Sigmoid colon (tissue), 7 donors: Measurements from ENCODE around the gene ELMO1. TPM values are rescaled to one million over a fixed set of nuclear protein-coding genes. Genes with fewer than 3 reads are reported as not detected.

Experiments used
- DNase-seq: peaks from one replicate; pipeline ENCODE4 v3.0.0-alpha.2; 2019
- H3K27ac ChIP-seq, 4 donors: fragments of 200-600 bp; sonication (generic); one replicate each; pipeline ENCODE4 v1.5.1; 2016 to 2019; ENCODE audit warnings: mild to moderate bottlenecking in 1 of 4
- H3K27me3 ChIP-seq, 3 donors: fragments of 200-600 bp; sonication (generic); one replicate each; pipeline ENCODE4 v1.5.1; 2019; ENCODE audit warnings: mild to moderate bottlenecking in 1 of 3
- H3K36me3 ChIP-seq, 4 donors: fragments of 200-600 bp; sonication (generic); one replicate each; pipeline ENCODE4 v1.5.1; 2016 to 2019
- H3K4me1 ChIP-seq, 4 donors: fragments of 200-600 bp; sonication (generic); one replicate each; pipeline ENCODE4 v1.5.1; 2017 to 2019
- H3K4me3 ChIP-seq, 4 donors: fragments of 200-600 bp; sonication (generic); one replicate each; pipeline ENCODE4 v1.5.1; 2017 to 2019; ENCODE audit warnings: mild to moderate bottlenecking in 2 of 4, moderate library complexity in 1 of 4
- H3K9me3 ChIP-seq, 4 donors: fragments of 200-600 bp in 3 of 4; sonication (generic) in 3 of 4; one replicate each; pipeline versions ENCODE4 v1.5.1 to v1.6.1; 2013 to 2019
- EP300 ChIP-seq, 4 donors: sonication (generic); formaldehyde crosslinking; IDR thresholded peaks; one replicate each; pipeline ENCODE4 v1.6.1; 2017; ENCODE audit warnings: antibody characterized with exemption in 4 of 4
- POLR2A ChIP-seq, 2 donors: fragments of 450-650 bp; IDR thresholded peaks; one replicate each; pipeline ENCODE4 v1.6.1; 2016; ENCODE audit warnings: antibody characterized with exemption in 2 of 2, mild to moderate bottlenecking in 2 of 2, moderate library complexity in 2 of 2
- POLR2AphosphoS5 ChIP-seq, 4 donors: sonication (generic); formaldehyde crosslinking; IDR thresholded peaks; one replicate each; pipeline ENCODE4 v1.6.1; 2017; ENCODE audit warnings: antibody characterized with exemption in 4 of 4
- WGBS, 2 donors: extraction: QIAGEN DNeasy Blood & Tissue Kit; methylation state at CpG; one replicate each; pipeline ENCODE4 v1.1.7; 2013; 5-methylcytosine and 5-hydroxymethylcytosine counted together
- intact Hi-C: fragments of 100-400 bp; cut with DNase I; formaldehyde crosslinking; loops from one replicate; pipeline ENCODE4 v1.15.1; 2023
- polyA plus RNA-seq, 3 donors: library from polyadenylated mRNA; stranded (reverse); fragments of 200-250 nt; gene quantifications; one replicate each; pipeline ENCODE4 v1.2.3, GENCODE V29; 2013
- total RNA-seq, 4 donors: library from RNA; depleted of rRNA; stranded (reverse); fragments of >200 nt; gene quantifications; one replicate each; pipeline ENCODE4 v1.1.0, GENCODE V29; 2016
- TF ChIP-seq, protein P1 (sequence below), 4 experiments: fragments of 450-650 bp in 3 of 4; fragments of 200-600 bp in 1 of 4; IDR thresholded peaks; one replicate each; pipeline ENCODE4 v1.5.1; 2016 to 2019; ENCODE audit warnings: antibody characterized with exemption in 4 of 4, mild to moderate bottlenecking in 3 of 4, moderate library complexity in 2 of 4
- donor health status: healthy with polysubstance abuse.
- donor health status: Bipolar disorder and iron deficiency.
- donor health status: healthy.

Gene ELMO1
- total and polyA plus RNA-seq, 7 donors: 2.3 to 63.1 (median 33.9) TPM

DNA sequence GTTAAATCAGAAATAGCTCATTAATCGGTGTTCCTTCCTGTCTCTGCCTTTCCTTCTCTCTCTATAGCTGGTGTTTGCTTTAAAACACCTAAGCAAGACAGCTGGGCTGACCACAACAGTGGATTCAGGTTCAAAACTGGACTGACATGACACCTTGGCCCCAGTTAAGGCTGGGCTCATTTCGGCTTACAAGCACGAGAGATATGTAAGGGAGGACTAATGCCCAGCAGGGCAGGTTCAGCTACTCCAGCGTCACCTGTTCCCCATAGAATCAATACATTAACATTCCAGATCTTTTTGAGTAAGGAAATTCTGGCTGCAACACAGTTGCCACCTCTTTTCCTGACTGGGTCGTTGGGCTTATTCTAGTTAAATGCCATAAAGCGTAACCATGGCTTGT lies 401.4 kb downstream of the ELMO1 start:
- Histone ChIP-seq H3K4me1 (no peaks in the 10 kb centered on the region), H3K4me3 (no peak overlapping the region), H3K9me3 (no peaks in the 10 kb centered on the region), H3K27ac (no peak overlapping the region), H3K36me3 (no peaks in the 10 kb centered on the region), H3K27me3 (no peaks in the 10 kb centered on the region)
- whole genome bisulfite sequencing, 2 donors: 82 to 89% methylated on average over 6 of the region's 6 CpGs
- intact Hi-C loops: no loop called here
- no peak for DNase-seq
- TF ChIP-seq POLR2AphosphoS5 (IDR thresholded peaks at IDR 0.05) (no peak), POLR2A (IDR thresholded peaks at IDR 0.05) (no peak), EP300 (IDR thresholded peaks at IDR 0.05) (no peak)
- TF ChIP-seq, protein P1, sequence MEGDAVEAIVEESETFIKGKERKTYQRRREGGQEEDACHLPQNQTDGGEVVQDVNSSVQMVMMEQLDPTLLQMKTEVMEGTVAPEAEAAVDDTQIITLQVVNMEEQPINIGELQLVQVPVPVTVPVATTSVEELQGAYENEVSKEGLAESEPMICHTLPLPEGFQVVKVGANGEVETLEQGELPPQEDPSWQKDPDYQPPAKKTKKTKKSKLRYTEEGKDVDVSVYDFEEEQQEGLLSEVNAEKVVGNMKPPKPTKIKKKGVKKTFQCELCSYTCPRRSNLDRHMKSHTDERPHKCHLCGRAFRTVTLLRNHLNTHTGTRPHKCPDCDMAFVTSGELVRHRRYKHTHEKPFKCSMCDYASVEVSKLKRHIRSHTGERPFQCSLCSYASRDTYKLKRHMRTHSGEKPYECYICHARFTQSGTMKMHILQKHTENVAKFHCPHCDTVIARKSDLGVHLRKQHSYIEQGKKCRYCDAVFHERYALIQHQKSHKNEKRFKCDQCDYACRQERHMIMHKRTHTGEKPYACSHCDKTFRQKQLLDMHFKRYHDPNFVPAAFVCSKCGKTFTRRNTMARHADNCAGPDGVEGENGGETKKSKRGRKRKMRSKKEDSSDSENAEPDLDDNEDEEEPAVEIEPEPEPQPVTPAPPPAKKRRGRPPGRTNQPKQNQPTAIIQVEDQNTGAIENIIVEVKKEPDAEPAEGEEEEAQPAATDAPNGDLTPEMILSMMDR (IDR thresholded peaks at IDR 0.05): no peak

DNA sequence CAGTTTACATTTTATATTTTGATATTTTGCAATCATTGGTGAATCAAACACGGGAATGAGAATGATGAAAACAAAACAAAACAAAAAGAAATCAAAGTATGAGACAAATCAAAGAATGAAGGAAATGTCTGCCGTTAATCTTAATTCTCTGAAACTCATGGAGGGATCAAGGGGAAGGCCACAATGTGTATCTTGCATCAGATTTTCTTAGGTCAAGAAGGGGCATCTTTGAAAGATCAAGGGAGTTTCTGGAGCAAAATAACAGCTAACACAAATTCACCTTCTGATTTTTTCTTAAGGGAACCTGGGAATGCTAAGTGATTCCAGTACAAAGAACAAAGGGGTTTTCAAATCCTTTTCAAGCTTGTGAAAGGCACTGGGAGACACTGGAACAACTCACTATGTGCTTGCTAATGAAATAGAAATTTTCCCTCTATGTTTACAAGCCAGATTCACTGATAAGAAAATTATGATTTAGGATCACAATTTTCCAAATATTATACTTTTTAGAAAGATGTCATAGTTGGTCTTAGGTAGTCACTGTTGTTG lies 402.1 kb downstream of the ELMO1 start:
- no peak for DNase-seq
- H3K36me3 ChIP-seq: no peaks in the 10 kb centered on the region
- intact Hi-C loops: no loop called here
- H3K4me3 ChIP-seq: no peak overlapping the region
- no peaks in the 10 kb centered on the region for H3K27me3 ChIP-seq
- WGBS, 2 donors: 88 to 91% methylated on average over 2 of the region's 2 CpGs
- H3K9me3 ChIP-seq: no peaks in the 10 kb centered on the region
- no peaks in the 10 kb centered on the region for H3K4me1 ChIP-seq
- no peak for TF ChIP-seq POLR2A (IDR thresholded peaks at IDR 0.05)
- TF ChIP-seq EP300 (IDR thresholded peaks at IDR 0.05): no peak
- TF ChIP-seq, protein P1 (IDR thresholded peaks at IDR 0.05): no peak
- no peak for TF ChIP-seq POLR2AphosphoS5 (IDR thresholded peaks at IDR 0.05)
- no peak overlapping the region for H3K27ac ChIP-seq

DNA sequence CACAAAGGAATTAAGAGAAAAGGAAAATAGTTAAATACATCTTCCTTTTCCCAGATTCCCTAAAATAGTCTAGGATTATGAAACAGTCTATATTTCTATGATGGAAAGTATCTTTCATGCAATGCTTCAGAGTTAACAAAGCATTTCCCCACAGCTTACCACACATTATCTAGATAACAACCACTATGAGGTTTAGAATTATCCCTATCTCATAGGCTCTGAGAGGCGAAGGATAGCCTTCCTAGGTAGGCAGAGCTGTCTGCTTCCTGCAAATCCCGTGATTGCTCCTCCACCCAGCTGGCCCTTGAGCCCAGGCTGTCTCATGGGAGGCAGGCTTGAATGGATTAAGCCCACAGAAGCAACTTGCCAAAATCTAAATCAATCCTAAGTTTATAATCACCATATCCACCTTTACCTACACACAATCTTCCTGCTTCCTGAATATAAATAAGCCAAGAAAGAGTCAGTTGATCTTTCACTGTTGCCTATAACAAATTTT lies 402.9 kb downstream of the ELMO1 start:
- no peak for DNase-seq
- no peak for TF ChIP-seq EP300 (IDR thresholded peaks at IDR 0.05)
- TF ChIP-seq, protein P1 (IDR thresholded peaks at IDR 0.05): no peak
- TF ChIP-seq POLR2A (IDR thresholded peaks at IDR 0.05): no peak
- no peak for TF ChIP-seq POLR2AphosphoS5 (IDR thresholded peaks at IDR 0.05)
- no peak overlapping the region for H3K4me3 ChIP-seq
- H3K4me1 ChIP-seq: no peaks in the 10 kb centered on the region
- intact Hi-C loops: no loop called here
- H3K27me3 ChIP-seq: no peaks in the 10 kb centered on the region
- no peaks in the 10 kb centered on the region for H3K36me3 ChIP-seq
- no peaks in the 10 kb centered on the region for H3K9me3 ChIP-seq
- H3K27ac ChIP-seq: no peak overlapping the region
- 53 to 69% methylated on average over 2 of the region's 2 CpGs for WGBS, 2 donors

DNA sequence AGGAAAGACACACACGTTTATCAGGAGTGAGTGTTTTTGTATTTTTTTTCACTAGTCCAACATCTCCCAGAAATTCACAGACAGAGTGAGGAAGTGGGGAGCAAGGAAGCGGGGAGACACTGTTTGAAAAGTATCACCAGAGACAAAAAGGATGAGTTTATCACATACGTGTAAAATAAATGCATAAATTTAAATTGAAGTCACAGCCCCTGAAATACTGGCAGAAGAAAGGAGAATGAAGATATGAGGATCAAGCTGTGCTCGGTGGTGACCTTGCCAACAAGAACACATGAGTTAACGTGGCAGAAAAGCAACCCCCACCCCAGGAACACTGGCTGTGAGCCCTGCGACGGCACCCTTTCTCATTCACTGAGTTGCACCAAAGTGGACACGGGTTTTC lies 407.2 kb downstream of the ELMO1 start:
- DNase-seq: no peak
- TF ChIP-seq POLR2A (IDR thresholded peaks at IDR 0.05) (no peak), POLR2AphosphoS5 (IDR thresholded peaks at IDR 0.05) (no peak), EP300 (IDR thresholded peaks at IDR 0.05) (no peak)
- TF ChIP-seq, protein P1 (IDR thresholded peaks at IDR 0.05): no peak

DNA sequence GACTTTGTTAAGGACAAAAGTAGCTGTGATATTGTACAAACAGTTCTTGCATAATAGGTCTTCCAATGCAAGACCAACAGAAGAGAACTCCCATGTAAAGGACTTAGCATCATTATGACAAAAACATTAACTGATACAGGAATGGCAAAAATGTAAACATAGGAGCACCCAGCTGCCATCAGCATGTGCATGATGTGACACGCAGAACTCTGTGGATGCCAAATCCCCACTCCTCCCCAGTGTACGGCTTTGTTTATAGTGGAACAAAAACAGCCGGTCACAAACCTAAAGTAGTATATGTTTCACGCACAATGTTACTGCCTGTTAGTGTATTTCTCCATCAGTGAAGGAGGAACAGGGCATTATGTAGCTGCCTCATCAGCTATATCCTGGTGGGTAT lies 408.3 kb downstream of the ELMO1 start:
- Histone ChIP-seq H3K4me3 (no peak overlapping the region), H3K36me3 (no peaks in the 10 kb centered on the region), H3K9me3 (peaks cover 0 to 3% (median 1%) of the 10 kb centered on the region in 4 donors), H3K27me3 (no peaks in the 10 kb centered on the region), H3K4me1 (peaks cover 0 to 6% (median 0%) of the 10 kb centered on the region in 4 donors), H3K27ac (no peak overlapping the region)
- intact Hi-C loops: no loop called here
- 81 to 88% methylated on average over 4 of the region's 4 CpGs for whole genome bisulfite sequencing, 2 donors
- TF ChIP-seq POLR2A (IDR thresholded peaks at IDR 0.05) (no peak), POLR2AphosphoS5 (IDR thresholded peaks at IDR 0.05) (no peak), EP300 (IDR thresholded peaks at IDR 0.05) (no peak)
- TF ChIP-seq, protein P1 (IDR thresholded peaks at IDR 0.05): no peak
- DNase-seq: no peak

More for the DNA sequence above, 407.2 kb downstream of the ELMO1 start:
- Histone ChIP-seq H3K4me3 (no peak overlapping the region), H3K36me3 (no peaks in the 10 kb centered on the region), H3K27me3 (no peaks in the 10 kb centered on the region), H3K9me3 (peaks cover 0 to 3% (median 1%) of the 10 kb centered on the region in 4 donors), H3K4me1 (peaks cover 0 to 6% (median 0%) of the 10 kb centered on the region in 4 donors), H3K27ac (no peak overlapping the region)
- intact Hi-C loops: no loop called here
- WGBS, 2 donors: 89 to 90% methylated on average over 8 of the region's 8 CpGs
